Neural progenitor cell (in vitro differentiated cells): ENCODE results near the gene MIER2. TPM values are rescaled to one million over a fixed set of nuclear protein-coding genes. Genes with fewer than 3 reads are reported as not detected.

Experiments
- DNase-seq: peaks from one replicate; pipeline ENCODE4 v3.0.0-alpha.2; 2016; ENCODE audit warnings: low spot score
- H2AFZ ChIP-seq: fragments of 200-600 bp; sonication (generic); replicated peaks from 2 replicates; pipeline ENCODE4 v1.6.1; 2016; ENCODE audit warnings: antibody characterized with exemption
- H3F3A ChIP-seq: fragments of 200-600 bp; sonication (generic); 2 replicates; pipeline ENCODE4 v1.6.1; 2016; ENCODE audit warnings: antibody characterized with exemption, low read depth
- H3K27ac ChIP-seq: fragments of 200-600 bp; sonication (generic); 2 replicates; pipeline ENCODE4 v1.5.1; 2016; ENCODE audit warnings: mild to moderate bottlenecking
- H3K27me3 ChIP-seq: fragments of 200-600 bp; sonication (generic); 2 replicates; pipeline ENCODE4 v1.6.1; 2016; ENCODE audit warnings: mild to moderate bottlenecking, moderate library complexity
- H3K36me3 ChIP-seq: fragments of 200-600 bp; sonication (generic); 2 replicates; pipeline ENCODE4 v1.5.1; 2016
- H3K4me1 ChIP-seq: fragments of 200-600 bp; sonication (generic); 2 replicates; pipeline ENCODE4 v1.6.1; 2016; ENCODE audit warnings: mixed run types
- H3K4me2 ChIP-seq: fragments of 200-600 bp; sonication (generic); 2 replicates; pipeline ENCODE4 v1.6.1; 2016
- H3K4me3 ChIP-seq: fragments of 200-600 bp; sonication (generic); 2 replicates; pipeline ENCODE4 v1.5.1; 2016
- H3K79me2 ChIP-seq: fragments of 200-600 bp; sonication (generic); 2 replicates; pipeline ENCODE4 v1.6.1; 2016; ENCODE audit warnings: low read depth
- H3K9ac ChIP-seq: fragments of 200-600 bp; sonication (generic); 2 replicates; pipeline ENCODE4 v1.6.1; 2016
- H3K9me3 ChIP-seq: fragments of 200-600 bp; sonication (generic); 2 replicates; pipeline ENCODE4 v1.5.1; 2016; ENCODE audit warnings: low read depth
- H4K20me1 ChIP-seq: fragments of 200-600 bp; sonication (generic); 2 replicates; pipeline ENCODE4 v1.6.1; 2016; ENCODE audit warnings: low read depth
- H3K27ac Mint-ChIP-seq: 3 replicates; pipeline ENCODE4 v1.8.0; 2021; ENCODE audit warnings: mixed read lengths
- H3K27me3 Mint-ChIP-seq: 2 replicates; pipeline ENCODE4 v1.8.0; 2022; ENCODE audit warnings: low read depth, mild to moderate bottlenecking, inconsistent platforms, moderate library complexity, mixed read lengths; ENCODE audit not compliant: insufficient read depth
- H3K36me3 Mint-ChIP-seq: 3 replicates; pipeline ENCODE4 v1.8.0; 2021; ENCODE audit warnings: mixed read lengths
- H3K4me1 Mint-ChIP-seq: 3 replicates; pipeline ENCODE4 v1.8.0; 2021; ENCODE audit warnings: mixed read lengths
- H3K4me3 Mint-ChIP-seq: 3 replicates; pipeline ENCODE4 v1.8.0; 2021; ENCODE audit warnings: mild to moderate bottlenecking, moderate library complexity, mixed read lengths
- H3K9me3 Mint-ChIP-seq: 3 replicates; pipeline ENCODE4 v1.8.0; 2020; ENCODE audit warnings: mixed read lengths
- EZH2 ChIP-seq: fragments of 200-600 bp; sonication (generic); IDR thresholded peaks from 2 replicates; pipeline ENCODE4 v1.6.1; 2017; ENCODE audit warnings: antibody characterized with exemption, mild to moderate bottlenecking, moderate library complexity
- EZH2phosphoT487 ChIP-seq: fragments of 200-600 bp; sonication (generic); IDR thresholded peaks from 2 replicates; pipeline ENCODE4 v1.6.1; 2017; ENCODE audit warnings: antibody characterized with exemption
- total RNA-seq: library from RNA; depleted of rRNA; stranded (reverse); fragments of >200 nt; gene quantifications from 2 replicates; pipeline ENCODE4 v1.2.3, GENCODE V29; 2015; ENCODE audit warnings: low replicate concordance
- TF ChIP-seq, protein P1 (sequence below): fragments of 200-600 bp; sonication (generic); IDR thresholded peaks from 2 replicates; pipeline ENCODE4 v1.5.1; 2017; ENCODE audit warnings: antibody characterized with exemption, mild to moderate bottlenecking

Gene MIER2
- total RNA-seq, 1 donor from 2014 or later, result 12.9 TPM

DNA sequence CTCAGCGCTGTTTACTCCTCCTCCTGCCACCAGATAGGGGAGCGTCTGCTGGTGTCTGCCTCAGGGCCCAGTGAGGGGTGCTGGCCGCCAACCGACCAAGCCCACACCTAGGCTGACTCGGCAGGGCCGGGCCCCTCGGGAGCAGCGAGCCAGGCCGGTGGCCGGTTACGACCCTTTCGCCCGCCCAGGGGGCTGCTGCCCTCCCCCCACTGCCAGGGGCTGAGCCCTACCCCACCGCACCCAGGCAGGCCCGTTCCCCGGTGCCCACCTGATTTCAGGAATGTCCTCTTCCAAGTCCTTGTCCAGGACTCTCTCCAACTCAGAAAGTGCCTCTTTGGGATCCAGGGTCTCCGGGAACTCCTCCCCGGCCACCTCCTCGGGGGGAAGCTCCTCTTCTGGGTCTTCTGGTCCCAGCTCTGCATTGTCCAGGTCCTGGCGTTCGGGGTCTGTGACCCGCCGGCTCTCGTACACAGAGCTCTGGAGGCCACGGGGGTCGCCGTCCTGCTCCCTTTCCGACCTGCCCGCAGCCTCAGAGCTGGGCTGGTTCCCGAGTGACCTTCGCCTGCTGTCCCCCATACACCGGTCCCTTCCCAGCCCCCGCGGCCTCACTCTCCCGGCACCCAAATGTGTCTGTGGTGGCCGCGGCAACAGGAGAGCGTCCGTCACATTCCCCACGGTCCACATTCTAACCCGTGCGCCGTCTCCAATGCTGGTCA, 31.0 kb upstream of the MIER2 start:
- Histone ChIP-seq H3K9ac (no peak overlapping the region), H3K4me3 (no peak overlapping the region), H3K79me2 (no peaks in the 10 kb centered on the region), H3K9me3 (no peaks in the 10 kb centered on the region), H3K4me1 (no peaks in the 10 kb centered on the region), H3K4me2 (no peak overlapping the region), H2AFZ (no peak overlapping the region), H3F3A (peaks cover 3% of the 10 kb centered on the region), H3K36me3 (no peaks in the 10 kb centered on the region), H4K20me1 (no peaks in the 10 kb centered on the region), H3K27me3 (no peaks in the 10 kb centered on the region), H3K27ac (no peak overlapping the region)
- TF ChIP-seq, protein P1, sequence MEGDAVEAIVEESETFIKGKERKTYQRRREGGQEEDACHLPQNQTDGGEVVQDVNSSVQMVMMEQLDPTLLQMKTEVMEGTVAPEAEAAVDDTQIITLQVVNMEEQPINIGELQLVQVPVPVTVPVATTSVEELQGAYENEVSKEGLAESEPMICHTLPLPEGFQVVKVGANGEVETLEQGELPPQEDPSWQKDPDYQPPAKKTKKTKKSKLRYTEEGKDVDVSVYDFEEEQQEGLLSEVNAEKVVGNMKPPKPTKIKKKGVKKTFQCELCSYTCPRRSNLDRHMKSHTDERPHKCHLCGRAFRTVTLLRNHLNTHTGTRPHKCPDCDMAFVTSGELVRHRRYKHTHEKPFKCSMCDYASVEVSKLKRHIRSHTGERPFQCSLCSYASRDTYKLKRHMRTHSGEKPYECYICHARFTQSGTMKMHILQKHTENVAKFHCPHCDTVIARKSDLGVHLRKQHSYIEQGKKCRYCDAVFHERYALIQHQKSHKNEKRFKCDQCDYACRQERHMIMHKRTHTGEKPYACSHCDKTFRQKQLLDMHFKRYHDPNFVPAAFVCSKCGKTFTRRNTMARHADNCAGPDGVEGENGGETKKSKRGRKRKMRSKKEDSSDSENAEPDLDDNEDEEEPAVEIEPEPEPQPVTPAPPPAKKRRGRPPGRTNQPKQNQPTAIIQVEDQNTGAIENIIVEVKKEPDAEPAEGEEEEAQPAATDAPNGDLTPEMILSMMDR, result no peak
- TF ChIP-seq EZH2 (no peak), EZH2phosphoT487 (no peak)
- no peaks in the 10 kb centered on the region for H3K36me3 Mint-ChIP-seq
- H3K4me1 Mint-ChIP-seq, result peaks cover 8% of the 10 kb centered on the region
- peaks cover 5% of the 10 kb centered on the region for H3K9me3 Mint-ChIP-seq
- no peak for DNase-seq
- H3K27ac Mint-ChIP-seq, result no peak overlapping the region
- H3K4me3 Mint-ChIP-seq, result no peak overlapping the region
- H3K27me3 Mint-ChIP-seq, result peaks cover 20% of the 10 kb centered on the region

DNA sequence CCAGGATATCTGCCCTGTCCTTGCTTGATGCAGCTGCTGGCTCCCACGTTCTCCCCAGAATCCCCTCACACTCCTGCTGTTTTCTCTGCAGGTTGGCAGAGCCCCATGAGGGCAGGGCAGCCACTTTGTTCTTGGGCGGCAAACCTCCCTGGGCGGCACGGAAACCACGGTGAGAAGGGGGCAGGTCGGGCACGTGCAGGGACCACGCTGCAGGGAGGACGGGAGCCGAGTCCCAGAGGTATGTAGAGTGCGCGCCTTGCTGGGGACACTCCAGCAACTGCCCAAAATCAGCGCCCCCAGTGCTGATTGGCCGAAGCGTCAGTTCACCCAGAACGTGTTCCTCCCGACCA, 30.3 kb upstream of the MIER2 start:
- no peaks in the 10 kb centered on the region for H3K36me3 Mint-ChIP-seq
- Histone ChIP-seq H3F3A (peaks cover 3% of the 10 kb centered on the region), H3K79me2 (no peaks in the 10 kb centered on the region), H3K27ac (no peak overlapping the region), H2AFZ (no peak overlapping the region), H3K9ac (no peak overlapping the region), H3K4me2 (no peak overlapping the region), H3K27me3 (no peaks in the 10 kb centered on the region), H3K4me3 (no peak overlapping the region), H3K36me3 (no peaks in the 10 kb centered on the region), H4K20me1 (no peaks in the 10 kb centered on the region), H3K4me1 (no peaks in the 10 kb centered on the region), H3K9me3 (no peaks in the 10 kb centered on the region)
- DNase-seq, result no peak
- peaks cover 16% of the 10 kb centered on the region for H3K27me3 Mint-ChIP-seq
- peaks cover 8% of the 10 kb centered on the region for H3K4me1 Mint-ChIP-seq
- H3K9me3 Mint-ChIP-seq, result no peaks in the 10 kb centered on the region
- no peak overlapping the region for H3K27ac Mint-ChIP-seq
- no peak overlapping the region for H3K4me3 Mint-ChIP-seq
- no peak for TF ChIP-seq EZH2phosphoT487

DNA sequence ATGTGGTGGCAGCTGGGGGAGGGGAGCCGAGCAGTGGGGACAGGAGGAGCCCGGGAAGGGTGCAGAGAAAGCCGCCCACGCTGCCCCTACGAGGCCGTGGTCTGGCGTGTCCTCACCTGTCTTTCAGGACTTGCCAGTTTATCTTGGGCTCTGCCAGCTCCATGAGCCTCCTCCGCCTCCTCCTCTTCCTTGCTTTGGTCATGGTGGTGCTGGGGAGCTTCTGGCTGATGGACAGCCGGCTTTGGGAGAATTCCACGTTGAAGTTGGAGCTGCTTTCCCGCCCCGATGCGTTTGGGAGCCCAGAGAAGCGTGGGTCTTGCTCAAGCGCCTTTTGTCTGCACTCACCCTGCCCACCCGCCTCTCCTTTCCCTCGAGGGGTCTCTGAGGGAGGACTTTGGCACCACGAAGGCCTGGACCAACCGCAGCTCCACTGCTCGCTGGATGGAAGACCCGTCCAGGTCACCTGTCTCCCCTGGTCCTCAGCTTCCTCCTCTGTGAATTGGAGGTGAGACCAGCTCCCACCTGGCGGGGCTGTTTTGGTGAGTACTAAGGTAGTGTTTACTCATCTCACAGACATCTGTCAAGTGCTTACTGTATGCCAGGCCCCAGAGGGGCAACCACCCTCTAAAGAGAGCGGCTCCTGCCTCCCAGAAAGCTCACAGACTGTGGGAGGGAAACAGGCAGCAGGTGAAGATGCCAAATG, 29.7 kb upstream of the MIER2 start:
- Histone ChIP-seq H3K4me3 (no peak overlapping the region), H3K9me3 (no peaks in the 10 kb centered on the region), H3K27ac (no peak overlapping the region), H3K4me2 (no peak overlapping the region), H3F3A (peaks cover 3% of the 10 kb centered on the region), H2AFZ (no peak overlapping the region), H3K36me3 (no peaks in the 10 kb centered on the region), H3K4me1 (no peaks in the 10 kb centered on the region), H3K27me3 (no peaks in the 10 kb centered on the region), H3K9ac (no peak overlapping the region), H4K20me1 (no peaks in the 10 kb centered on the region), H3K79me2 (no peaks in the 10 kb centered on the region)
- H3K27me3 Mint-ChIP-seq, result peaks cover 14% of the 10 kb centered on the region
- H3K9me3 Mint-ChIP-seq, result peaks cover 3% of the 10 kb centered on the region
- H3K36me3 Mint-ChIP-seq, result no peaks in the 10 kb centered on the region
- no peak overlapping the region for H3K4me3 Mint-ChIP-seq
- peaks cover 8% of the 10 kb centered on the region for H3K4me1 Mint-ChIP-seq
- no peak overlapping the region for H3K27ac Mint-ChIP-seq
- no peak for TF ChIP-seq EZH2phosphoT487
- TF ChIP-seq, protein P1, result no peak
- TF ChIP-seq EZH2, result no peak
- DNase-seq, result no peak
